HFF-Myc (cell line): ENCODE measurements around the gene EIF2D.

Experiments
- DNase-seq: peaks from one replicate; pipeline ENCODE4 v3.0.0-alpha.2; 2011; ENCODE audit warnings: low read depth; ENCODE audit errors: extremely low read depth
- H3K4me3 ChIP-seq: replicated peaks from 2 replicates; pipeline ENCODE4 v1.5.1; 2011; ENCODE audit warnings: low read depth, mild to moderate bottlenecking, control low read depth, low read length
- CTCF ChIP-seq: IDR thresholded peaks from 2 replicates; pipeline ENCODE4 v1.5.1; 2012; ENCODE audit warnings: mild to moderate bottlenecking, low read depth, low read length, control low read depth; ENCODE audit errors: missing control alignments

Gene EIF2D

GRCh38 chr1:206612129-206612876 lies at the start of gene EIF2D:
Gene EIF2D (minus strand): TSS chr1:206612465. CDS start chr1:206612342, 123 bp downstream.
- H3K4me3 ChIP-seq, result peak within 1 kb of the TSS; percentile 71
- TF ChIP-seq CTCF, result peak; percentile 91
- no peak for DNase-seq

GRCh38 chr1:206661161-206661820 lies 49.0 kb upstream of the EIF2D start:
- no peak for DNase-seq
- H3K4me3 ChIP-seq, result no peak overlapping the region
- no peak for TF ChIP-seq CTCF

GRCh38 chr1:206660136-206660535 lies 47.9 kb upstream of the EIF2D start:
- no peak overlapping the region for H3K4me3 ChIP-seq
- DNase-seq, result no peak
- no peak for TF ChIP-seq CTCF

- H3K4me3 ChIP-seq, result no peak overlapping the region
- TF ChIP-seq CTCF, result no peak
These were observed 46.7 kb upstream of the EIF2D start for GRCh38 chr1:206658981-206659273.

GRCh38 chr1:206658264-206658980 lies 46.2 kb upstream of the EIF2D start:
- H3K4me3 ChIP-seq, result no peak overlapping the region
- peak; percentile 66 for TF ChIP-seq CTCF
- no peak for DNase-seq

More at GRCh38 chr1:206658981-206659273, 46.7 kb upstream of the EIF2D start:
- DNase-seq, result no peak

- H3K4me3 ChIP-seq, result no peak overlapping the region
- no peak for DNase-seq
- TF ChIP-seq CTCF, result no peak
These were observed 45.5 kb upstream of the EIF2D start for GRCh38 chr1:206657751-206658150.
